Endodermal cell (in vitro differentiated cells): ENCODE measurements around the gene CABLES2. TPM values are rescaled to one million over a fixed set of nuclear protein-coding genes. Genes with fewer than 3 reads are reported as not detected.

Source experiments
- DNase-seq: peaks from one replicate; pipeline ENCODE4 v3.0.0-alpha.2; 2017
- H3K27ac ChIP-seq: 2 replicates; pipeline ENCODE4 v1.5.1; 2013; ENCODE audit warnings: mild to moderate bottlenecking, low read depth, low read length, moderate library complexity
- H3K27me3 ChIP-seq: 2 replicates; pipeline ENCODE4 v1.6.1; 2013; ENCODE audit warnings: mild to moderate bottlenecking, low read length, moderate library complexity; ENCODE audit not compliant: insufficient read depth, control insufficient read depth, poor library complexity, severe bottlenecking
- H3K36me3 ChIP-seq: 2 replicates; pipeline ENCODE4 v1.7.0; 2013; ENCODE audit warnings: mild to moderate bottlenecking, low read length, moderate library complexity; ENCODE audit not compliant: control insufficient read depth, insufficient read depth
- H3K4me1 ChIP-seq: one replicate; pipeline ENCODE4 v1.7.0; 2013; ENCODE audit warnings: low read length; ENCODE audit not compliant: control insufficient read depth, insufficient read depth
- H3K4me3 ChIP-seq: 2 replicates; pipeline ENCODE4 v1.5.1; 2013; ENCODE audit warnings: mild to moderate bottlenecking, low read length, moderate library complexity
- H3K9ac ChIP-seq: 2 replicates; pipeline ENCODE4 v1.6.1; 2013; ENCODE audit warnings: mild to moderate bottlenecking, low read length, moderate library complexity; ENCODE audit not compliant: poor library complexity, severe bottlenecking; ENCODE audit errors: extremely low read depth
- H3K9me3 ChIP-seq: 2 replicates; pipeline ENCODE4 v1.6.1; 2013; ENCODE audit warnings: mild to moderate bottlenecking, low read length, moderate library complexity; ENCODE audit not compliant: control insufficient read depth
- H3K27ac Mint-ChIP-seq: 2 replicates; pipeline ENCODE4 v1.8.0; 2020; ENCODE audit warnings: mixed read lengths
- H3K27me3 Mint-ChIP-seq: 2 replicates; pipeline ENCODE4 v1.8.0; 2021; ENCODE audit warnings: mild to moderate bottlenecking, mixed read lengths; ENCODE audit not compliant: insufficient read depth
- H3K36me3 Mint-ChIP-seq: 2 replicates; pipeline ENCODE4 v1.8.0; 2020; ENCODE audit warnings: low read depth, mixed read lengths
- H3K4me1 Mint-ChIP-seq: 2 replicates; pipeline ENCODE4 v1.8.0; 2020; ENCODE audit warnings: mixed read lengths
- H3K4me3 Mint-ChIP-seq: 2 replicates; pipeline ENCODE4 v1.8.0; 2020; ENCODE audit warnings: mild to moderate bottlenecking, moderate library complexity, mixed read lengths
- H3K9me3 Mint-ChIP-seq: 2 replicates; pipeline ENCODE4 v1.8.0; 2020; ENCODE audit warnings: mild to moderate bottlenecking, mixed read lengths
- CTCF ChIP-seq: fragments of 200-600 bp; sonication (generic); conservative IDR thresholded peaks from 2 replicates; pipeline ENCODE4 v1.5.0; 2021; ENCODE audit warnings: antibody characterized with exemption, mild to moderate bottlenecking
- WGBS, 2 experiments: methylation state at CpG; one replicate each; pipeline versions ENCODE4 v1.1.5 to v1.1.7; 2013; ENCODE audit warnings: missing lambda C conversion rate in 2 of 2, mixed read lengths in 1 of 2; ENCODE audit not compliant: insufficient coverage in 1 of 2, insufficient read length in 1 of 2; 5-methylcytosine and 5-hydroxymethylcytosine counted together
- total RNA-seq, 2 donors: library from RNA; stranded (reverse); fragmentation: NEBNext Ultra II Directional in 1 of 2; extraction: Animal tissue kit (Norgen Biotek cat#: 25700) in 1 of 2; gene quantifications; 2 replicates in 1 of 2; 3 replicates in 1 of 2; pipeline ENCODE4 v1.2.1, GENCODE V29; 2021

Gene CABLES2
- total RNA-seq, 2 donors from 2014 or later = 10.4 to 15.6 TPM

GRCh38 chr20:62347151-62347404 is 60.0 kb downstream of the CABLES2 start:
- TF ChIP-seq CTCF = no peak
- Histone ChIP-seq H3K36me3 (peaks cover 81% of the 10 kb centered on the region), H3K9ac (no peak overlapping the region), H3K27me3 (no peaks in the 10 kb centered on the region), H3K27ac (no peak overlapping the region), H3K4me3 (no peak overlapping the region), H3K4me1 (no peaks in the 10 kb centered on the region), H3K9me3 (peaks cover 9% of the 10 kb centered on the region)
- H3K9me3 Mint-ChIP-seq = peaks cover 14% of the 10 kb centered on the region
- no peak for DNase-seq
- no peak overlapping the region for H3K27ac Mint-ChIP-seq
- no peaks in the 10 kb centered on the region for H3K27me3 Mint-ChIP-seq
- H3K36me3 Mint-ChIP-seq = peaks cover 66% of the 10 kb centered on the region
- H3K4me3 Mint-ChIP-seq = no peak overlapping the region
- no peaks in the 10 kb centered on the region for H3K4me1 Mint-ChIP-seq
- WGBS, 2 experiments = 91 to 96% methylated on average over 8 to 10 of the region's 10 CpGs

GRCh38 chr20:62346398-62347150 is 60.5 kb downstream of the CABLES2 start:
- no peak overlapping the region for H3K9ac ChIP-seq
- peaks cover 82% of the 10 kb centered on the region for H3K36me3 ChIP-seq
- peaks cover 9% of the 10 kb centered on the region for H3K9me3 ChIP-seq
- no peaks in the 10 kb centered on the region for H3K4me1 ChIP-seq
- Mint-ChIP-seq H3K9me3 (peaks cover 14% of the 10 kb centered on the region), H3K27ac (no peak overlapping the region), H3K27me3 (no peaks in the 10 kb centered on the region), H3K4me3 (no peak overlapping the region), H3K36me3 (peaks cover 71% of the 10 kb centered on the region), H3K4me1 (no peaks in the 10 kb centered on the region)
- TF ChIP-seq CTCF = no peak
- H3K4me3 ChIP-seq = no peak overlapping the region
- no peak for DNase-seq
- no peak overlapping the region for H3K27ac ChIP-seq
- H3K27me3 ChIP-seq = no peaks in the 10 kb centered on the region
- 96% methylated on average over 29 to 34 of the region's 34 CpGs for WGBS, 2 experiments

GRCh38 chr20:62345681-62346370 is 61.3 kb downstream of the CABLES2 start:
- H3K4me3 Mint-ChIP-seq = no peak overlapping the region
- Histone ChIP-seq H3K9me3 (peaks cover 9% of the 10 kb centered on the region), H3K27me3 (no peaks in the 10 kb centered on the region), H3K36me3 (peaks cover 81% of the 10 kb centered on the region), H3K4me3 (no peak overlapping the region), H3K27ac (no peak overlapping the region), H3K4me1 (no peaks in the 10 kb centered on the region), H3K9ac (no peak overlapping the region)
- no peak overlapping the region for H3K27ac Mint-ChIP-seq
- WGBS, 2 experiments = 88 to 91% methylated on average over 15 to 25 of the region's 25 CpGs
- H3K4me1 Mint-ChIP-seq = no peaks in the 10 kb centered on the region
- peaks cover 14% of the 10 kb centered on the region for H3K9me3 Mint-ChIP-seq
- H3K27me3 Mint-ChIP-seq = no peaks in the 10 kb centered on the region
- no peak for DNase-seq
- peaks cover 72% of the 10 kb centered on the region for H3K36me3 Mint-ChIP-seq
- no peak for TF ChIP-seq CTCF
